ENCODE results near the gene UBE2O. TPM values are rescaled to one million over a fixed set of nuclear protein-coding genes. Genes with fewer than 3 reads are reported as not detected.

The UBE2O gene
- total and polyA plus RNA-seq, 2 experiments from 2014 or later = 7.1 to 17.2 TPM

GRCh38 chr17:76478097-76478496 is 25.1 kb upstream of the UBE2O start:
- DNase-seq = no peak
- Histone ChIP-seq H3K9me3 (ENCODE audit: low read depth) (no peaks in the 10 kb centered on the region), H3K36me3 (ENCODE audit: low read depth) (no peaks in the 10 kb centered on the region), H3K27ac (no peak overlapping the region), H3K4me1 (ENCODE audit: insufficient read depth) (no peaks in the 10 kb centered on the region), H4K20me1 (ENCODE audit: insufficient read depth) (no peaks in the 10 kb centered on the region), H3F3A (ENCODE audit: insufficient read depth) (no peaks in the 10 kb centered on the region), H3K4me3 (no peak overlapping the region), H2AFZ (no peak overlapping the region), H3K79me2 (ENCODE audit: insufficient read depth) (no peaks in the 10 kb centered on the region), H3K27me3 (replicated peaks; ENCODE audit: insufficient read depth) (no peaks in the 10 kb centered on the region), H3K9ac (no peak overlapping the region), H3K4me2 (ENCODE audit: unreplicated experiment) (no peak overlapping the region), H3K9me2 (ENCODE audit: insufficient read depth) (no peaks in the 10 kb centered on the region)
- no peak for TF ChIP-seq EZH2 (IDR thresholded peaks at IDR 0.05; ENCODE audit: insufficient read depth, poor library complexity, severe bottlenecking)
- no peak for TF ChIP-seq EZH2phosphoT487 (IDR thresholded peaks at IDR 0.05; ENCODE audit: insufficient read depth, low read depth)
- in situ Hi-C loops (cut with MboI) = loop anchor here (25.0 kb wide), 1 partner anchor 109 kb away; the partner anchor contains the start of gene ST6GALNAC2
- WGBS, 2 experiments (ENCODE audit: low coverage in 1 of 2, low lambda C conversion rate in 2 of 2, missing lambda C conversion rate in 2 of 2) = 88 to 93% methylated on average over 10 of the region's 10 CpGs

- Histone ChIP-seq H2AFZ (no peak overlapping the region), H3K9me2 (ENCODE audit: insufficient read depth) (no peaks in the 10 kb centered on the region), H4K20me1 (ENCODE audit: insufficient read depth) (no peaks in the 10 kb centered on the region), H3K4me2 (ENCODE audit: unreplicated experiment) (no peak overlapping the region), H3K4me3 (no peak overlapping the region), H3K27ac (no peak overlapping the region), H3K36me3 (ENCODE audit: low read depth) (no peaks in the 10 kb centered on the region), H3K9ac (no peak overlapping the region), H3K79me2 (ENCODE audit: insufficient read depth) (no peaks in the 10 kb centered on the region), H3K9me3 (ENCODE audit: low read depth) (no peaks in the 10 kb centered on the region), H3F3A (ENCODE audit: insufficient read depth) (no peaks in the 10 kb centered on the region), H3K4me1 (ENCODE audit: insufficient read depth) (no peaks in the 10 kb centered on the region), H3K27me3 (replicated peaks; ENCODE audit: insufficient read depth) (no peaks in the 10 kb centered on the region)
- no peak for TF ChIP-seq EZH2 (IDR thresholded peaks at IDR 0.05; ENCODE audit: insufficient read depth, poor library complexity, severe bottlenecking)
- TF ChIP-seq EZH2phosphoT487 (IDR thresholded peaks at IDR 0.05; ENCODE audit: insufficient read depth, low read depth) = no peak
- 92% methylated on average over 15 of the region's 15 CpGs for WGBS, 2 experiments (ENCODE audit: low coverage in 1 of 2, low lambda C conversion rate in 2 of 2, missing lambda C conversion rate in 2 of 2)
- no peak for DNase-seq
- in situ Hi-C loops (cut with MboI) = loop anchor here (25.0 kb wide), 1 partner anchor 110 kb away; the partner anchor contains the start of gene ST6GALNAC2
Observed at GRCh38 chr17:76477576-76477975, 24.6 kb upstream of the UBE2O start.

GRCh38 chr17:76476736-76477135 is 23.8 kb upstream of the UBE2O start:
- Histone ChIP-seq H3K27ac (no peak overlapping the region), H3K27me3 (replicated peaks; ENCODE audit: insufficient read depth) (no peaks in the 10 kb centered on the region), H3K79me2 (ENCODE audit: insufficient read depth) (no peaks in the 10 kb centered on the region), H3K9ac (no peak overlapping the region), H4K20me1 (ENCODE audit: insufficient read depth) (no peaks in the 10 kb centered on the region), H3F3A (ENCODE audit: insufficient read depth) (no peaks in the 10 kb centered on the region), H2AFZ (no peak overlapping the region), H3K4me2 (ENCODE audit: unreplicated experiment) (no peak overlapping the region), H3K4me1 (ENCODE audit: insufficient read depth) (no peaks in the 10 kb centered on the region), H3K9me3 (ENCODE audit: low read depth) (no peaks in the 10 kb centered on the region), H3K9me2 (ENCODE audit: insufficient read depth) (no peaks in the 10 kb centered on the region), H3K36me3 (ENCODE audit: low read depth) (no peaks in the 10 kb centered on the region), H3K4me3 (no peak overlapping the region)
- DNase-seq = no peak
- TF ChIP-seq EZH2phosphoT487 (IDR thresholded peaks at IDR 0.05; ENCODE audit: insufficient read depth, low read depth) (no peak), EZH2 (IDR thresholded peaks at IDR 0.05; ENCODE audit: insufficient read depth, poor library complexity, severe bottlenecking) (no peak)
- in situ Hi-C loops (cut with MboI) = loop anchor here (25.0 kb wide), 1 partner anchor 111 kb away; the partner anchor contains the start of gene ST6GALNAC2
- 94% methylated on average over 20 of the region's 20 CpGs for WGBS, 2 experiments (ENCODE audit: low coverage in 1 of 2, low lambda C conversion rate in 2 of 2, missing lambda C conversion rate in 2 of 2)

GRCh38 chr17:76475302-76475701 is 22.4 kb upstream of the UBE2O start:
- Histone ChIP-seq H3K9me2 (ENCODE audit: insufficient read depth) (no peaks in the 10 kb centered on the region), H3K4me1 (ENCODE audit: insufficient read depth) (no peaks in the 10 kb centered on the region), H3K36me3 (ENCODE audit: low read depth) (no peaks in the 10 kb centered on the region), H3K9ac (no peak overlapping the region), H3K4me2 (ENCODE audit: unreplicated experiment) (no peak overlapping the region), H3K79me2 (ENCODE audit: insufficient read depth) (no peaks in the 10 kb centered on the region), H2AFZ (no peak overlapping the region), H4K20me1 (ENCODE audit: insufficient read depth) (no peaks in the 10 kb centered on the region), H3K9me3 (ENCODE audit: low read depth) (no peaks in the 10 kb centered on the region), H3K27me3 (replicated peaks; ENCODE audit: insufficient read depth) (no peaks in the 10 kb centered on the region), H3F3A (ENCODE audit: insufficient read depth) (no peaks in the 10 kb centered on the region), H3K4me3 (no peak overlapping the region), H3K27ac (no peak overlapping the region)
- 97 to 99% methylated on average over 6 of the region's 6 CpGs for WGBS, 2 experiments (ENCODE audit: low coverage in 1 of 2, low lambda C conversion rate in 2 of 2, missing lambda C conversion rate in 2 of 2)
- in situ Hi-C loops (cut with MboI) = loop anchor here (25.0 kb wide), 1 partner anchor 112 kb away; the partner anchor contains the start of gene ST6GALNAC2
- TF ChIP-seq EZH2 (IDR thresholded peaks at IDR 0.05; ENCODE audit: insufficient read depth, poor library complexity, severe bottlenecking) = no peak
- TF ChIP-seq EZH2phosphoT487 (IDR thresholded peaks at IDR 0.05; ENCODE audit: insufficient read depth, low read depth) = no peak
- DNase-seq = no peak
